Activated T-cell treated with anti-CD3 and anti-CD28 coated beads, Interleukin-2, amount 50 U/mL, for 1 hour (primary cell): ENCODE measurements around the gene GXYLT2.
"Not testable (repeated sequence)": the region's sequence is repeated elsewhere in the genome, so short reads cannot be mapped to it uniquely, and the experiment has no call there.

Source experiments
- DNase-seq: peaks from one replicate; pipeline ENCODE4 v3.0.0-alpha.2; 2020

GXYLT2 gene

GRCh38 chr3:72977060-72977808 is 89.4 kb downstream of the GXYLT2 start:
- no peak for DNase-seq

GRCh38 chr3:72982609-72983366 is 94.9 kb downstream of the GXYLT2 start:
- no peak for DNase-seq

GRCh38 chr3:72985576-72985975 is 97.7 kb downstream of the GXYLT2 start:
- DNase-seq: no peak

GRCh38 chr3:72990701-72991395 is 103.0 kb downstream of the GXYLT2 start:
- DNase-seq: no peak

GRCh38 chr3:72991522-72991921 is 103.7 kb downstream of the GXYLT2 start:
- no peak for DNase-seq

- DNase-seq: no peak
Observed at GRCh38 chr3:72993391-72993790, 105.5 kb downstream of the GXYLT2 start.

GRCh38 chr3:72995337-72995736 is 107.5 kb downstream of the GXYLT2 start:
- DNase-seq: no peak

- DNase-seq: peak; percentile 24
Observed at GRCh38 chr3:72996121-72996472, 108.3 kb downstream of the GXYLT2 start.

GRCh38 chr3:72996473-72997333 is 108.9 kb downstream of the GXYLT2 start, which contains the start of gene PPP4R2:
TSS of gene PPP4R2 (plus strand) at chr3:72996811. CDS start at chr3:72997038, 227 bp downstream.
- DNase-seq: peak; percentile 94

- DNase-seq: no peak
Observed at GRCh38 chr3:72997421-72997961, 109.6 kb downstream of the GXYLT2 start.

GRCh38 chr3:72998466-72998865 is 110.6 kb downstream of the GXYLT2 start:
- no peak for DNase-seq

- no peak for DNase-seq
Observed at GRCh38 chr3:72999951-73000350, 112.1 kb downstream of the GXYLT2 start.

- DNase-seq: not testable (repeated sequence)
Observed at GRCh38 chr3:73003050-73003449, 115.2 kb downstream of the GXYLT2 start.

GRCh38 chr3:73004316-73004715 is 116.5 kb downstream of the GXYLT2 start:
- no peak for DNase-seq

- no peak for DNase-seq
Observed at GRCh38 chr3:73007992-73008712, 120.3 kb downstream of the GXYLT2 start.

- no peak for DNase-seq
Observed at GRCh38 chr3:73009008-73009407, 121.2 kb downstream of the GXYLT2 start.

GRCh38 chr3:73009750-73010149 is 121.9 kb downstream of the GXYLT2 start:
- no peak for DNase-seq

- no peak for DNase-seq
Observed at GRCh38 chr3:73010158-73010557, 122.3 kb downstream of the GXYLT2 start.

- DNase-seq: no peak
Observed at GRCh38 chr3:73018298-73018697, 130.5 kb downstream of the GXYLT2 start.

GRCh38 chr3:73018790-73019441 is 131.1 kb downstream of the GXYLT2 start:
- DNase-seq: no peak

- DNase-seq: no peak
Observed at GRCh38 chr3:73021301-73021835, 133.5 kb downstream of the GXYLT2 start.
